Measurements from ENCODE around the gene RASSF5.

The RASSF5 gene, protein sequence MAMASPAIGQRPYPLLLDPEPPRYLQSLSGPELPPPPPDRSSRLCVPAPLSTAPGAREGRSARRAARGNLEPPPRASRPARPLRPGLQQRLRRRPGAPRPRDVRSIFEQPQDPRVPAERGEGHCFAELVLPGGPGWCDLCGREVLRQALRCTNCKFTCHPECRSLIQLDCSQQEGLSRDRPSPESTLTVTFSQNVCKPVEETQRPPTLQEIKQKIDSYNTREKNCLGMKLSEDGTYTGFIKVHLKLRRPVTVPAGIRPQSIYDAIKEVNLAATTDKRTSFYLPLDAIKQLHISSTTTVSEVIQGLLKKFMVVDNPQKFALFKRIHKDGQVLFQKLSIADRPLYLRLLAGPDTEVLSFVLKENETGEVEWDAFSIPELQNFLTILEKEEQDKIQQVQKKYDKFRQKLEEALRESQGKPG

DNA sequence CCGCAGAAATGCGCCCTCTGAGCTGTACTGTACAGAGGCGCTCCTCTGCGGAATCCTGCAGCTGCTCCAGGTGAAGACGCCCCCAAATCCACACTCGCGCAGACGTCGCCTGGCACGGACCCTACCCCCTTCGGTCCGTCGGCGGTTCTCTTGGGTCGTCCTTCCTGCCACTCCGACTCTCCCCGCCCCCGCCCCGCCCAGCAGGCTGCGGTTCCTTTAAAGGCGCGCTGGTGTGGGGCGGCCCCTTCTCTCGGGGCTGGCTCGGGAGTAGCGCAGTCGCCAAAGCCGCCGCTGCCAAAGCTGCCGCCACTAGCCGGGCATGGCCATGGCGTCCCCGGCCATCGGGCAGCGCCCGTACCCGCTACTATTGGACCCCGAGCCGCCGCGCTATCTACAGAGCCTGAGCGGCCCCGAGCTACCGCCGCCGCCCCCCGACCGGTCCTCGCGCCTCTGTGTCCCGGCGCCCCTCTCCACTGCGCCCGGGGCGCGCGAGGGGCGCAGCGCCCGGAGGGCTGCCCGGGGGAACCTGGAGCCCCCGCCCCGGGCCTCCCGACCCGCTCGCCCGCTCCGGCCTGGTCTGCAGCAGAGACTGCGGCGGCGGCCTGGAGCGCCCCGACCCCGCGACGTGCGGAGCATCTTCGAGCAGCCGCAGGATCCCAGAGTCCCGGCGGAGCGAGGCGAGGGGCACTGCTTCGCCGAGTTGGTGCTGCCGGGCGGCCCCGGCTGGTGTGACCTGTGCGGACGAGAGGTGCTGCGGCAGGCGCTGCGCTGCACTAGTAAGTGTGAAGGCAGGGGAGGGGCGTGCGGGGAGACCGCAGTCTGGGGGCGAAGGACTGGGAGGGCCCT is at the start of gene RASSF5:
RASSF5 (plus strand) TSS at position 248 of the 846 bp plus-strand sequence; CDS start at position 320, 72 bp downstream.
- peak; percentile 87 for DNase-seq

GRCh38 chr1:206459703-206460102 is 47.6 kb upstream of the RASSF5 start:
- no peak for DNase-seq

GRCh38 chr1:206460836-206461426 is 46.4 kb upstream of the RASSF5 start:
- DNase-seq: no peak

- peak; percentile 85 for DNase-seq
Measured at GRCh38 chr1:206461602-206462455, 45.5 kb upstream of the RASSF5 start.

- peak; percentile 46 for DNase-seq
Measured at GRCh38 chr1:206463137-206463536, 44.2 kb upstream of the RASSF5 start.

- DNase-seq: no peak
Measured at GRCh38 chr1:206463911-206464310, 43.4 kb upstream of the RASSF5 start.

- peak; percentile 25 for DNase-seq
Measured at GRCh38 chr1:206464456-206464964, 42.8 kb upstream of the RASSF5 start.

DNA sequence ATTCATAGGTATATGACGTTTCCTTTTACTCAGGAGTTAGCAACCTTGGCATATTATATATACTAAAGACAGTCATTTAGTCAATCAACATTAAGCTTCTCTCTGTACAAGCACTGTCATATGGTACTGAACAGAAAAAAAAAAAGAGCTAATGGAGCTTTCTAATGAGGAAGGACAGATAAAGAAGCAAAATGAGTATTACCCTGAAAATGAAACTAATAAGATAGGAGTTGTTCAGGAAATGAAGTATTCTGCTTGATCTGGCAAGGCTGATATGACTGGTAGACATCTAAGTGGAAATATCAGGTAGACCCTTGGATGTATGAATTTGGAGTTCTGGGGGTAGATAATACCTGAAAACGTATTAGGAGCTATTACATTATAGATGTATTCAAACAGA is 41.4 kb upstream of the RASSF5 start:
- no peak for DNase-seq

GRCh38 chr1:206466840-206467649 is 40.3 kb upstream of the RASSF5 start:
- DNase-seq: no peak

DNA sequence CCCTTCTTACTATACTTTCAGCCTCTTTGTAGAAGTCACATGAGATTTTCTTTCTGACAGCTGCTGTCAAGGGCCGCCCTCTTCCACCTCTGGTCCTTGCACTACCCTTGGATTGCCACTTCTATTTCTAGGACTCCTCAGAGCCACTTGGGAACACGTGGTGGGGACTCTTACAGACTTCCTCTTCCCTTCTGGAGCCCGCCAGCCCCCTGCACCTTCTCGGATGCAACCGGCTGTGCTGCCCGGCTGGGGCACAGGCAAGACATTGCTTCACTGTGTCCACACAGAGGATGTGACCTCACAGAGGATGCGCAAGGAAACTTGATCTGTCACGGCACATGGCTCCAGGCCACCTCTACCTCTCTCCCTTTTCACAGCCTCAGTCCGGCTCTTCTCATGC is 39.4 kb upstream of the RASSF5 start:
- DNase-seq: peak; percentile 27

DNA sequence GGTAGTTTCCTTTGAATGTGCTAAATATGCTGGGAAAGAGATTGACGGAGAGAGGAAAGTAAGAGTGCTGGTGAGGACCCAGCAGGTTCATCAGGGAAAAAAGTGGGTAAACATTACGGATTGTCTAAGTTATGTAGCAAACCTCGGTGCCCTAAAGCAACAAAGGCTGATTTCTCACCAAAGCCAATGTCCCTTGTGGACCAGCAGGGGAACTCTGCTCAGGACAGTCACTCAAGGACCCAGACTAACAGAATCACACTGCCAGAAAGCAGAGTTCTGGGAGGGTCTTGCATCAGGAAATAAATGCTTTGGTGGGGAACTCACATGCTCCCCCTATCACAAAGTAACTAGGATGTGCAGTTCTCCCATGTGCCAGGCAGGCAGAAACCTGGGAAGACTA is 38.8 kb upstream of the RASSF5 start:
- DNase-seq: no peak

DNA sequence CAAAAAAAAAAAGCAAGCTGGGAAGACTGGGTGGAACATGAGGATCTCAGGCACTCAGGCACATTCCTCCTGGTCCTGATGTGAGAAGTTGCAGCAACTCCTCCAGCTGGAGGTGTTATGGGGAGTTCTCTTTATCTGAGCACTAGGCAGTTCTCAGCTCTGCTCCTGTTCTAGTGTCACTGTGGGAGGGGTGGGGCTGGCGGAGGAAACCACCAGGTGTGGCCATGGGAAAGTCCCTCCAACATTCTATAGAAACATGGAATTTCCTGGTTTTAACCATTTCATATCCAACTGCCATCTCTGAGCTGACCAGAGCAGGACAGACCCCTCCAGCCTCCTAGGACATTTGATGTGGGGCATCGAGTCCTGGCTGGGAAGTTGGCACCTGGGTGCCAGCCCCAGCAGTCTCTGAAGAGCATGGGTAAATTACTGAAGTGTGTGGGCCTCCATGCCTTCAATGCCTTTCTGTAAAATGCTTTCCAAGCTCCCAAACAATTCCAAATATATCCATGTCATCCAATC is 37.9 kb upstream of the RASSF5 start:
- DNase-seq: peak; percentile 34

DNA sequence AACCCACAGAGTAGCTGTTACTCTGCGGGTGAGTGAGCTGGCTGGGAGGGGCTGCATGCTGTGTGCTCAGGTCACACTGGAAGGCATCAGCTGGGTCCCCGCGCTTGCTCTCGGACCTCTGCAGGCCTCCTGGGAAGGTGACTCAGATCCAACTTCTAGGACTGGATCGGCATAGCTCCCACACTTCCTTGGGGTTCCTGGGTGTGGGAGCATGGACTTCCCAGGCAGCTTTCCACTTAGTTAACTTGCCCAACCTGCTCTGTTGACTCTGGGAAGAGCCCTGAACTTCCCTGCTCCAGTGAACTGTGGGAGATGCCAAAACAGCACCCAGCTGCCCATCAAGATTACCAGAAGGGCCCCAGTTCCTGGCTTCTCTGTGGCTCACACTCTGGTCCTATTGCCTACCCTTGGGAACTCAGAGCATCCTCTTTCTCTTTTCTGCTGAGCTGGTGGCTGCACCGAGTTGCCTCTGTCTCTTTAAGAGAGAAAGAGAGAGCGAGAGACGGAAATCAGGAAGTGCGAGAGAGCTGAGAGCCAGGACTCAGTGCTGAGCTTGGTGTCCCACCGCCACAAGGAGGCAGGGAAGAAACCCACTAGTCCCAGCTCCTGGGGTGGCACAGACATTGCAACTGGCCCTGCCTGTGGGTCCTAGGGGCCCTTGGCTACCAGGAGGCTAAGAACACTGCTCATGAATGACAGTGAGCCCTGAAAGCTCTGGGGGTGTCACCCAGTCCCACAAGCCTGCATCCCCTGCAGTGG is 37.2 kb upstream of the RASSF5 start, which contains the start of gene IKBKE:
IKBKE (plus strand) TSS at position 544 of the 759 bp plus-strand sequence. CDS start 2,752 bp downstream, outside the sequence.
- DNase-seq: peak; percentile 60

- peak; percentile 65 for DNase-seq
Measured at GRCh38 chr1:206470692-206471414, 36.5 kb upstream of the RASSF5 start.

DNA sequence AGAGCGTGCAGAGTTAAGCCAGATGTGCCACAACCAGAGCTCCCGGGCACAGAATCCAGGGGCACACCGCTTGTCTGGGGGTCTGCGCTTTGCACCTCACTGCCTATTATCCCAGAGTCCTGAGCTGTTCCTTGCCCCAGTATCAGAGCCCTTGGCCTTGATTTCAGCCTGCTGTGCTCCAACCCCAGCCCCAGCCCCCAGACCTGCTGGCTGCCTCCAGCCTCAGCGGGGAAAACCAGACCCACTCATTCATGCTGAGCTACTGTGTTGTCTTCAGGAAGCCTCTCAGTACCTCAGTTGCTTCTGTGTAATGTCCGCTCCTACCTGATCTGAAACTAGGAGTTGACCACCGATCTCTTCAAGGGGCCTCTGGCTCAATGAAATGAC is 35.9 kb upstream of the RASSF5 start:
- DNase-seq: peak; percentile 25

- DNase-seq: peak; percentile 42
Measured at GRCh38 chr1:206472024-206472423, 35.3 kb upstream of the RASSF5 start.

- DNase-seq: peak; percentile 37
Measured at GRCh38 chr1:206472454-206472853, 34.9 kb upstream of the RASSF5 start.

GRCh38 chr1:206472886-206473285 is 34.4 kb upstream of the RASSF5 start:
- DNase-seq: no peak

GRCh38 chr1:206476058-206476457 is 31.3 kb upstream of the RASSF5 start:
- DNase-seq: no peak
